Sigmoid colon (tissue), 3 donors: ENCODE measurements around the gene UNC13C.

ENCODE experiments used
- CTCF ChIP-seq, 4 experiments: fragments of 450-650 bp in 3 of 4; fragments of 200-600 bp in 1 of 4; IDR thresholded peaks; one replicate each; pipeline ENCODE4 v1.5.1; 2016 to 2019; ENCODE audit warnings: antibody characterized with exemption in 4 of 4, mild to moderate bottlenecking in 3 of 4, moderate library complexity in 2 of 4
- POLR2A ChIP-seq, 2 donors: fragments of 450-650 bp; IDR thresholded peaks; one replicate each; pipeline ENCODE4 v1.6.1; 2016; ENCODE audit warnings: antibody characterized with exemption in 2 of 2, mild to moderate bottlenecking in 2 of 2, moderate library complexity in 2 of 2

- TF ChIP-seq POLR2A (IDR thresholded peaks at IDR 0.05) = no peak
- no peak for TF ChIP-seq CTCF (IDR thresholded peaks at IDR 0.05)
These were observed 67.9 kb downstream of the UNC13C start for GRCh38 chr15:54046093-54046492.
